ENCODE results near the gene PSTPIP2.

GRCh38 chr18:45958730-45959129 is 113.3 kb downstream of the PSTPIP2 start:
- no peak for TF ChIP-seq POLR2A (IDR thresholded peaks at IDR 0.05; ENCODE audit: low read length)
- TF ChIP-seq GATA1 (IDR thresholded peaks at IDR 0.05; ENCODE audit: low read depth, low read length): no peak

Measured in erythroblast (primary cell).